Measurements from ENCODE around the gene KRTAP5-5.
"Not testable (repeated sequence)": the region's sequence is repeated elsewhere in the genome, so short reads cannot be mapped to it uniquely, and the experiment has no call there.

Gene KRTAP5-5

GRCh38 chr11:1652771-1653540 is 23.4 kb downstream of the KRTAP5-5 start:
- no peaks in the 10 kb centered on the region for H3K4me1 ChIP-seq (ENCODE audit: control insufficient read depth, insufficient read depth, low read length)
- no peak overlapping the region for H3K4me3 ChIP-seq (ENCODE audit: low read length)
- no peaks in the 10 kb centered on the region for H3K9me3 ChIP-seq (replicated peaks; ENCODE audit: low read length)
- no peaks in the 10 kb centered on the region for H3K36me3 ChIP-seq (ENCODE audit: insufficient read depth, low read length)
- H3K27me3 ChIP-seq (ENCODE audit: control insufficient read depth, insufficient read depth, low read length) = peaks cover 37% of the 10 kb centered on the region
- H3K9ac ChIP-seq (ENCODE audit: low read depth, low read length) = no peak overlapping the region
- no peak overlapping the region for H3K4me2 ChIP-seq (ENCODE audit: low read length)

- no peak overlapping the region for H3K4me2 ChIP-seq (ENCODE audit: low read length)
- no peaks in the 10 kb centered on the region for H3K36me3 ChIP-seq (ENCODE audit: insufficient read depth, low read length)
- H3K9me3 ChIP-seq (replicated peaks; ENCODE audit: low read length) = no peaks in the 10 kb centered on the region
- no peak overlapping the region for H3K4me3 ChIP-seq (ENCODE audit: low read length)
- no peaks in the 10 kb centered on the region for H3K4me1 ChIP-seq (ENCODE audit: control insufficient read depth, insufficient read depth, low read length)
- no peak overlapping the region for H3K9ac ChIP-seq (ENCODE audit: low read depth, low read length)
- peaks cover 37% of the 10 kb centered on the region for H3K27me3 ChIP-seq (ENCODE audit: control insufficient read depth, insufficient read depth, low read length)
These were observed 24.2 kb downstream of the KRTAP5-5 start for GRCh38 chr11:1653541-1654387.

GRCh38 chr11:1654388-1655167 is 25.0 kb downstream of the KRTAP5-5 start:
- Histone ChIP-seq H3K27me3 (ENCODE audit: control insufficient read depth, insufficient read depth, low read length) (peaks cover 39% of the 10 kb centered on the region), H3K4me3 (ENCODE audit: low read length) (no peak overlapping the region), H3K36me3 (ENCODE audit: insufficient read depth, low read length) (no peaks in the 10 kb centered on the region), H3K4me2 (ENCODE audit: low read length) (no peak overlapping the region), H3K4me1 (ENCODE audit: control insufficient read depth, insufficient read depth, low read length) (no peaks in the 10 kb centered on the region), H3K9me3 (replicated peaks; ENCODE audit: low read length) (no peaks in the 10 kb centered on the region), H3K9ac (ENCODE audit: low read depth, low read length) (no peak overlapping the region)

- H3K4me2 ChIP-seq (ENCODE audit: low read length) = no peak overlapping the region
- peaks cover 47% of the 10 kb centered on the region for H3K27me3 ChIP-seq (ENCODE audit: control insufficient read depth, insufficient read depth, low read length)
These were observed 25.8 kb downstream of the KRTAP5-5 start for GRCh38 chr11:1655168-1656060.

GRCh38 chr11:1656061-1656441 is 26.5 kb downstream of the KRTAP5-5 start:
- Histone ChIP-seq H3K4me1 (ENCODE audit: control insufficient read depth, insufficient read depth, low read length) (no peaks in the 10 kb centered on the region), H3K4me2 (ENCODE audit: low read length) (no peak overlapping the region), H3K4me3 (ENCODE audit: low read length) (no peak overlapping the region), H3K9me3 (replicated peaks; ENCODE audit: low read length) (no peaks in the 10 kb centered on the region), H3K27me3 (ENCODE audit: control insufficient read depth, insufficient read depth, low read length) (peaks cover 43% of the 10 kb centered on the region), H3K36me3 (ENCODE audit: insufficient read depth, low read length) (no peaks in the 10 kb centered on the region), H3K9ac (ENCODE audit: low read depth, low read length) (no peak overlapping the region)

More at GRCh38 chr11:1655168-1656060, 25.8 kb downstream of the KRTAP5-5 start:
- H3K4me3 ChIP-seq (ENCODE audit: low read length) = no peak overlapping the region
- no peak overlapping the region for H3K9ac ChIP-seq (ENCODE audit: low read depth, low read length)
- H3K9me3 ChIP-seq (replicated peaks; ENCODE audit: low read length) = no peaks in the 10 kb centered on the region
- H3K36me3 ChIP-seq (ENCODE audit: insufficient read depth, low read length) = no peaks in the 10 kb centered on the region
- no peaks in the 10 kb centered on the region for H3K4me1 ChIP-seq (ENCODE audit: control insufficient read depth, insufficient read depth, low read length)

- Histone ChIP-seq H3K4me2 (ENCODE audit: low read length) (no peak overlapping the region), H3K27me3 (ENCODE audit: control insufficient read depth, insufficient read depth, low read length) (peaks cover 41% of the 10 kb centered on the region), H3K36me3 (ENCODE audit: insufficient read depth, low read length) (no peaks in the 10 kb centered on the region), H3K4me1 (ENCODE audit: control insufficient read depth, insufficient read depth, low read length) (no peaks in the 10 kb centered on the region), H3K9ac (ENCODE audit: low read depth, low read length) (no peak overlapping the region), H3K4me3 (ENCODE audit: low read length) (no peak overlapping the region), H3K9me3 (replicated peaks; ENCODE audit: low read length) (no peaks in the 10 kb centered on the region)
These were observed 27.1 kb downstream of the KRTAP5-5 start for GRCh38 chr11:1656670-1657069.

- H3K27me3 ChIP-seq (ENCODE audit: control insufficient read depth, insufficient read depth, low read length) = peaks cover 33% of the 10 kb centered on the region
- H3K36me3 ChIP-seq (ENCODE audit: insufficient read depth, low read length) = no peaks in the 10 kb centered on the region
- H3K9ac ChIP-seq (ENCODE audit: low read depth, low read length) = no peak overlapping the region
- H3K4me2 ChIP-seq (ENCODE audit: low read length) = no peak overlapping the region
- no peaks in the 10 kb centered on the region for H3K9me3 ChIP-seq (replicated peaks; ENCODE audit: low read length)
- H3K4me1 ChIP-seq (ENCODE audit: control insufficient read depth, insufficient read depth, low read length) = no peaks in the 10 kb centered on the region
- no peak overlapping the region for H3K4me3 ChIP-seq (ENCODE audit: low read length)
These were observed 29.9 kb downstream of the KRTAP5-5 start for GRCh38 chr11:1659506-1659905.

GRCh38 chr11:1660111-1660867 is 30.7 kb downstream of the KRTAP5-5 start:
- H3K4me2 ChIP-seq (ENCODE audit: low read length) = no peak overlapping the region
- H3K4me1 ChIP-seq (ENCODE audit: control insufficient read depth, insufficient read depth, low read length) = no peaks in the 10 kb centered on the region
- H3K4me3 ChIP-seq (ENCODE audit: low read length) = no peak overlapping the region
- H3K9me3 ChIP-seq (replicated peaks; ENCODE audit: low read length) = no peaks in the 10 kb centered on the region
- no peak overlapping the region for H3K9ac ChIP-seq (ENCODE audit: low read depth, low read length)
- no peaks in the 10 kb centered on the region for H3K36me3 ChIP-seq (ENCODE audit: insufficient read depth, low read length)
- H3K27me3 ChIP-seq (ENCODE audit: control insufficient read depth, insufficient read depth, low read length) = peaks cover 32% of the 10 kb centered on the region

- not testable (repeated sequence) for H3K4me1 ChIP-seq (ENCODE audit: control insufficient read depth, insufficient read depth, low read length); H3K36me3 ChIP-seq (ENCODE audit: insufficient read depth, low read length); H3K9ac ChIP-seq (ENCODE audit: low read depth, low read length); H3K4me3 ChIP-seq (ENCODE audit: low read length); H3K9me3 ChIP-seq (replicated peaks; ENCODE audit: low read length); H3K4me2 ChIP-seq (ENCODE audit: low read length)
- H3K27me3 ChIP-seq (ENCODE audit: control insufficient read depth, insufficient read depth, low read length) = peaks cover 19% of the 10 kb centered on the region
These were observed 32.1 kb downstream of the KRTAP5-5 start for GRCh38 chr11:1661454-1662269.
